ENCODE measurements around the gene SEC14L1. TPM values are rescaled to one million over a fixed set of nuclear protein-coding genes. Genes with fewer than 3 reads are reported as not detected.

SEC14L1 gene
- polyA plus RNA-seq, 1 experiment = 25.2 TPM

DNA sequence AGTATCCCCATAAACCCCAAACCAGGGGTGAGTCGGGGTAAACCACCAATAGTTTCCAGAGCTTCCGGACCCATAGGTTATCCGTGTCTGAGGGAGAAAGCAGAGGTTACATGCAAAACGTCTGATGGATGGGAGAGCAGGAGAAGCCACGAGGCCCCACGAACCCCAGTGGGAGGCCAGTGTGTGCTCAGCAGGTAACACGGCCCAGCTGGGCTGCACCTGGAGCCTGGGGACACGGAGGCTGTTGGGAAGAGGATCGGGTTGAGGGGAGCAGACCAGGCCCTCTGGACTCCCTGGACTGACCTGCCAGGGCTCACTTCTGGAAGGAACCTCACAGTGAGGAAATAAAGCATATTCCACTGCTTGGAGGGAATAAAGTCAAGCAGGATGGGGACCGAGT is 78.1 kb downstream of the SEC14L1 start:
- no peaks in the 10 kb centered on the region for H3K27me3 ChIP-seq (ENCODE audit: control insufficient read depth, insufficient read depth, low read length)
- no peak overlapping the region for H3K4me3 ChIP-seq (ENCODE audit: low read depth, low read length)
- ChIA-PET CTCF (interaction anchor here (1.5 kb wide), 1 partner anchor 131 kb away, joined by 4 read pairs; no protein-coding TSS in a partner anchor), POLR2A (no interaction called here)
- TF ChIP-seq, protein P1, sequence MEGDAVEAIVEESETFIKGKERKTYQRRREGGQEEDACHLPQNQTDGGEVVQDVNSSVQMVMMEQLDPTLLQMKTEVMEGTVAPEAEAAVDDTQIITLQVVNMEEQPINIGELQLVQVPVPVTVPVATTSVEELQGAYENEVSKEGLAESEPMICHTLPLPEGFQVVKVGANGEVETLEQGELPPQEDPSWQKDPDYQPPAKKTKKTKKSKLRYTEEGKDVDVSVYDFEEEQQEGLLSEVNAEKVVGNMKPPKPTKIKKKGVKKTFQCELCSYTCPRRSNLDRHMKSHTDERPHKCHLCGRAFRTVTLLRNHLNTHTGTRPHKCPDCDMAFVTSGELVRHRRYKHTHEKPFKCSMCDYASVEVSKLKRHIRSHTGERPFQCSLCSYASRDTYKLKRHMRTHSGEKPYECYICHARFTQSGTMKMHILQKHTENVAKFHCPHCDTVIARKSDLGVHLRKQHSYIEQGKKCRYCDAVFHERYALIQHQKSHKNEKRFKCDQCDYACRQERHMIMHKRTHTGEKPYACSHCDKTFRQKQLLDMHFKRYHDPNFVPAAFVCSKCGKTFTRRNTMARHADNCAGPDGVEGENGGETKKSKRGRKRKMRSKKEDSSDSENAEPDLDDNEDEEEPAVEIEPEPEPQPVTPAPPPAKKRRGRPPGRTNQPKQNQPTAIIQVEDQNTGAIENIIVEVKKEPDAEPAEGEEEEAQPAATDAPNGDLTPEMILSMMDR (IDR thresholded peaks at IDR 0.05; ENCODE audit: insufficient read depth, low read depth, low read length) = no peak
- H3K36me3 ChIP-seq (ENCODE audit: control insufficient read depth, insufficient read depth, low read length) = peaks cover 22% of the 10 kb centered on the region
- no peak for DNase-seq (ENCODE audit: low read depth)

DNA sequence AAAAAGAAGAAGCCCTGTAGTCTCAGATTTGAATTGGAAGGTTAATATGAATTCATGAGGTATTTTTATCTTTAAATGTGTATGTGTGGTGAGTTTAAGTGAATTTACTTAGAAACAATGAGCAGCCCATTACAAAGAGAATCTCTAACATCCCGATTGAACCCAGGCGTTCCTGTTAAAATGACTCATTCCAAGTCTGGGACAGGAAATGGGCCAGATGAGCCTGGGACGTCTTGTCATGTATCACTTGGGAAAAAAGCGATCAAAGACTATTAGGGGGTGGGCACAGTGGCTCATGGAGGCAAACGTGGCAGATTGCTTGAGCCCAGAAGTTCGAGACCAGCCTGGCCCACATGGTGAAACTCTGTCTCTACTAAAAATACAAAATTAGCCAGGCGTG is 81.6 kb downstream of the SEC14L1 start:
- Histone ChIP-seq H3K27me3 (ENCODE audit: control insufficient read depth, insufficient read depth, low read length) (no peaks in the 10 kb centered on the region), H3K36me3 (ENCODE audit: control insufficient read depth, insufficient read depth, low read length) (peaks cover 3% of the 10 kb centered on the region), H3K4me3 (ENCODE audit: low read depth, low read length) (no peak overlapping the region)
- ChIA-PET CTCF (no interaction called here), POLR2A (no interaction called here)
- DNase-seq (ENCODE audit: low read depth) = no peak
- TF ChIP-seq, protein P1 (IDR thresholded peaks at IDR 0.05; ENCODE audit: insufficient read depth, low read depth, low read length) = no peak

DNA sequence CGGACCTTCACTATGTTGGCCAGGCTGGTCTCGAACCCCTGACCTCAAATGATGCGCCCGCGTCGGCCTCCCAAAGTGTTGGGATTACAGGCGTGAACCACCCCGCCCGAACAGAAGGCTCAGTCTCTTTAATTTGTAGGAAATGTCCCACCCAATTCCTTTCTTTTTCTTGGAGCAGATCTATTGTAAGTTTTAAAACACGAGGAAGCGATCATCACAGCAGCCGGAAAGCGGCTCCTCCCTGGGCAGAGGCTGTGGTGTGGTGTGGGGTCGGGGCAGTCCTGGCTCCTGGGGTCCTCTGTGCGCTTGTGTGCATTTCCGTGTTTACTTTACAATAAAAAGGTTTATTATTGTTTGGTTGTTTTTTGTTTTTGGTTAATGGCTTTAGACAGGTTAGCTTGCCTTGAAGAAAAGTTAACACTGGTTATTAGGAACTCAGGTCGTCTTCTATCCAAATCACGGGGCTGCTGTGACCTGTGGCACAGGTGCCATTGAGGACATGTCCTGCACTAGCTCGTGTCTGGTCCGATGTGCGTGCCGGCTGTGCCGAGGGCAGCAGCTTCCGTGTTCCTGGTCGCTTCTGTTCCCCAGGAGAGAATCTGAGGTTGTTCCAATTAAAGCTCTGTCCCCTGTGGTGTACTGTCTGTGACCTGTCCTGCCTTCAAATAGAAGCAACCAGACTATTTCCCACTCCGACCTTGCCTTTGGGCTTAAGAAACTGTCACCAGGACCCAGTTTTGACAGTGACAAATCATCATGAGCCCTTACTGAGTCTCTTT is 83.1 kb downstream of the SEC14L1 start:
- no peak for DNase-seq (ENCODE audit: low read depth)
- CTCF ChIA-PET = interaction anchor here (0.6 to 1.2 kb wide), 3 partner anchors 10 to 1746 kb away, joined by 3 to 5 read pairs (median 5); no protein-coding TSS in a partner anchor
- no peaks in the 10 kb centered on the region for H3K27me3 ChIP-seq (ENCODE audit: control insufficient read depth, insufficient read depth, low read length)

DNA sequence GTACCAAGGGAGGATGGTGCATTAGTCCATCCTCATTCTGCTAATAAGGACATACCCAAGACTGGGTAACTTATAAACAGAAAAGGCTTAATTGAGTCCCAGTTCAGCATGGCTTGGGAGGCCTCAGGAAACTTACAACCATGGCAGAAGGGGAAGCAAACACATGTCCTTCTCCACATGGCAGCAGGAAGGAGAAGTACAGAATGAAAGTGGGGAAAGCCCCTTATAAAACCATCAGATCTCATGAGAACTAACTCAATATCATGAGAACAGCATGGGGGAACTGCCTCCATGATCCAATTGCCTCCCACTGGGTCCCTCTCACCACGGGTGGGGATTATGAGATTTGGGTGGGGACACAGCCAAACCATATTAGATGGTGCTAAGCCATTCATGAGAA is 84.5 kb downstream of the SEC14L1 start:
- TF ChIP-seq, protein P1 (IDR thresholded peaks at IDR 0.05; ENCODE audit: insufficient read depth, low read depth, low read length) = no peak
- H3K4me3 ChIP-seq (ENCODE audit: low read depth, low read length) = no peak overlapping the region
- H3K36me3 ChIP-seq (ENCODE audit: control insufficient read depth, insufficient read depth, low read length) = no peaks in the 10 kb centered on the region
- POLR2A ChIA-PET = no interaction called here
- H3K27me3 ChIP-seq (ENCODE audit: control insufficient read depth, insufficient read depth, low read length) = no peaks in the 10 kb centered on the region
- CTCF ChIA-PET = no interaction called here
- DNase-seq (ENCODE audit: low read depth) = no peak

More for the DNA sequence above, 83.1 kb downstream of the SEC14L1 start:
- TF ChIP-seq, protein P1 (IDR thresholded peaks at IDR 0.05; ENCODE audit: insufficient read depth, low read depth, low read length) = no peak
- POLR2A ChIA-PET = no interaction called here
- Histone ChIP-seq H3K36me3 (ENCODE audit: control insufficient read depth, insufficient read depth, low read length) (no peaks in the 10 kb centered on the region), H3K4me3 (ENCODE audit: low read depth, low read length) (no peak overlapping the region)

DNA sequence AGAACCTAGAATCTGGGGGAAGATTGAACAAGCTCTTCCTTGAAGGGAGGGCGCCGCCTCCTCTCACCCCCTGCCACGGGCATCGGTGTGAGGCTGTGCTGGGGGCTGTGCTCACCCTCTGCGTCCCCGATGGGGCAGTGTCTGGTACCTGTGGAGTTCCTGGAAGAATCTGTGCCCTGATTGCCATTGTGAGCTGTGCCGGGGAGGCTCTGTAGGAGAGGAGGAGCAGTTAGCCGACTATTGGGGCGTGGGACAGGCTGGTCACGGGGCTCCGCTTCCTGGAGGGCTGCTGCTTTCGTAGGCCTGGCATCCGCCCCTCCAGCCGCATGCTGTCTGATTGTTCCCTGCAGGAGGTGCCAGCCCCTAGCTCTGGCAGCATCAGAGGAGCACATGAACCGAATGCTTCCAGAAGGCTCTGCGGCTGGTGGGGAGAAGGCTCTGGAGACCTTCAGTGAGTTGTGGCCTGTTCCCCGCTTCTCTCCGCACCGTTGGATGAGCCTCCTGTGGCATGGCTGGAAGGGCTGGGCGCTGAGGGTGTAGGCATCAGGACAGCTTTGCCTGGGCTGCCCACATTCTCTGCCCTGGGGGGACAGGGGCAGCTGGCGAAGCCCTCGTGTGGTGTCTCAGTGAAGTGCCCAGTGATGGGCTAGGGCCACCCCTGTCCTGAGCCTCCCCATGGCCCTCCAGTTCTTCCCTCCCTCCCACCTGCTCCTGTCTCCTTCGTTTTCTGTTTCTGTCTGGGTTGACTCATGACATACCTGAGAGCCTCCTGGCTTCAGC is 86.9 kb downstream of the SEC14L1 start:
- Histone ChIP-seq H3K36me3 (ENCODE audit: control insufficient read depth, insufficient read depth, low read length) (no peaks in the 10 kb centered on the region), H3K4me3 (ENCODE audit: low read depth, low read length) (no peak overlapping the region), H3K27me3 (ENCODE audit: control insufficient read depth, insufficient read depth, low read length) (no peaks in the 10 kb centered on the region)
- TF ChIP-seq, protein P1 (IDR thresholded peaks at IDR 0.05; ENCODE audit: insufficient read depth, low read depth, low read length) = no peak
- ChIA-PET POLR2A (no interaction called here), CTCF (interaction anchor here (1.3 to 1.4 kb wide), 2 partner anchors 12 to 141 kb away, joined by 3 read pairs; no protein-coding TSS in a partner anchor)
- no peak for DNase-seq (ENCODE audit: low read depth)
